NCI-H82 treated with DMSO at 0.1 percent for 48 hours (cell line): ENCODE measurements around the gene ZHX3.
"Not testable (repeated sequence)": the region's sequence is repeated elsewhere in the genome, so short reads cannot be mapped to it uniquely, and the experiment has no call there.

Experiments
- DNase-seq: peaks from one replicate; lab custom pipeline; 2025; ENCODE audit not compliant: unreplicated experiment; lab: John Stamatoyannopoulos, UW

The ZHX3 gene

DNA sequence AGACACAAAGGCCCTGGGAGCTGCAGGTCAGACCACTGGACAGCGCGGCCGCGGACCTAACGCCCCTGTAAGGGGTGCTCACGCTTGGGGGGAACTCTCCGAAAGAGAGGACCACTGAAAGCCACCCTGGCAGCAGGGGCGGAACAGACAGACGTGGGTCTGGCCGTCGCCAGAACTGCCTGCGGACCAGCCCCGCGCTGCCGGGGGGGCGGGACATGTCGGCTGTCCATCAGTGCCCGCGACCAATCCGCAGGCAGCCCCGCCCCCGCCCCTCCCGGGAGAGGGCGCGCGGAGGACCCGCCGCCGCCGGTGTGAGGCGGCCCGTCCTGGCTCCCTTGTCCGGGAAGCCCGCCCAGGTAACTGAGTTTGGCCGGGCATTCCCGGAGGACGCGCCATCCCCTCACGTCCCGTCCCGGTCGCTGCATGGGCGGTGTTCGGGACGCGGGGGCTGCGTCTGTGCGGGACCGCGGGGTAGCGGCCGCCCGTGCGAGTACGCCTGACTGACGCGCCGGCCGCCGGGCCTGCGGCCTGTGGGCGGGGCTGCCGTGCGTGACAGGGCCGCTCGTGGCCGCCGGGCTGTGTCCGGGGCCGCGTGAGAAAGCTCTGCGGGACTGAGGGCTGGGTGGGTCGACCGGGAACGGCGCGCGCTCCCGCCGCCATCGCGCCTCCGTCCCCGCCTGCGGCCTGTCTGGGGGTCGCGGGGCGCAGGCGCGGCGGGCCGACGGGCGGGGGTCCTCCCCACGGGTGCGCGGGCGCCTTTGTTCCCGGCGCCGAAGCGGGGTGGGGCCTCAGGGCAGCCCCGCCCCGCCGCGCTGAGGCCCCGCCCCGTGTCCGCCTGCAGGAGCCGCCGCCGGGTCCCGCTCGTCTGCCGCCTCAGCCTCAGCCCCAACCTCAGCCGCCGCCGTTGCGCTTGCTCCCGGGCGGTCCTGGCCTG is 180.6 kb downstream of the ZHX3 start, which contains the start of gene PLCG1:
TSS of gene PLCG1 (plus strand) at position 864 of the 934 bp plus-strand sequence. CDS start 99 bp downstream, outside the sequence.
- peak; percentile 60 for DNase-seq

DNA sequence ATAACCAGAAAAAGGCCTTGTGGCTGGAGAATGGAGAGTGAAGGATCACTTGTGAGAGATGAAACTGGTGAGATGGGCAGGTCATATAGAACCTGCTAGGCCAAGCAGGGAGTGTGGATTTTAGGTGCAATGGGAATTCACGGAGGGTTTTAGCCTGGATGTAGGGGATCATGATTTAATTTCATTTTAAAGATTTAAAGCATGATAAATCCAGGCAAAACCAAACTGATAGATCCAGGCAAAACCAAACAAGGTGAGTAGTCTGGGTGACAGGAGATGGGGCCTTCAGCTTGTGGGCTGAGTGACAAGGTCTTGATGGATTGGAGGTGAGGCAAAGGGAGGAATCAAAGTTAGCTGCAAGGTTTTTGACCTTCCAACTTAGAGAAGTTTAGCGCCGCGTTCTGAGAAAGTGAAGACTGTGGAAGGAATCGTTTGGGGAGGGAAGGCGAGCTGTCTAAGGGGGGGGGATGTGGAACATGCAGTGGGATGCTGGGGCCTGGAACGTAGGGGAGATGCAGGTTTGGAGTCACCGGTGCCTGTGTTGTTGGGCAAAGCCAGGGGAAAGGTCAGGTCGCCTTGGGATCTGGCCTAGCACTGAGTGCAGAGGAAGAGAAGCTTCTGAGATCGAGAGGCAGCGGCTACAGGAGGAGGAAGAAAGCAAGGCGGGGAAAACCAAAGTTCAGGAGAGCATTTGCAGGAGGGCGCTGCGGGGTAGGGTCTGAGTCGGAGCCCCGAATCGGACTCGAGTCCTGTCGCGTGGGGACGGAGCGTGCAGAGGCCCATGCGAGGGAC is 181.4 kb downstream of the ZHX3 start:
- DNase-seq: no peak

DNA sequence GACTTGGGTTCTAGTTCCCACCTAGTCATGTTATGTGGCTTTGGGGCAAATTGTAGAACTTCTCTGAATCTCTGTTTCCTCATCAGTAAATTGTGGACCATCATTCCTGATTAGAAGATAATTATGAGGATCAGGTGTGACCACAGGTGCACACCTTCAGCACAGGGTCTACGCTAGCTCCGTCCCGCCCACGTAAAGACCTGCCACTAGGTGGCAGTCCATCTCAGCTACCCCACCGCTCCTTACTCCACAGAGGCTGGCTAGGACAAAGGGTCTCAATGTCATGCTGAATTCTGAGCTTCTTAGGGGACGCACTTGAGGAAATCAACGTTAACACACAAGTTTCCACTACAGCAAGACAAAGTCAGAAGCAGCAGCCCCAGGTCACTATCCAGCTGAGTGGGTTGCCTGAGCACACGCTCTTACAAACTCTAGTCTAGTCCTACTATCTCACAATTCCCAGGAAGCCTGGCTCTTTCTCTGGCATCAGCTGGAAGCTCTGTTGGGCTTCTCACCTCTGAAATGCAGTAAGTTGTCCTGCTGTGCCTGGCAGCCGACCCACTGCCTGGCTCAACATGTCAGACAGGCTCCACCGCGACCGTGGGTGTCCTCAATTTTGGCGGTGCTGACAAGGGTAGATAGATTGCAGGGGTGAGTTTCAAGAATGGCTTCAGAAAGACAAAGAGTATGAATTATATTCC is 182.2 kb downstream of the ZHX3 start:
- DNase-seq: peak; percentile 27

DNA sequence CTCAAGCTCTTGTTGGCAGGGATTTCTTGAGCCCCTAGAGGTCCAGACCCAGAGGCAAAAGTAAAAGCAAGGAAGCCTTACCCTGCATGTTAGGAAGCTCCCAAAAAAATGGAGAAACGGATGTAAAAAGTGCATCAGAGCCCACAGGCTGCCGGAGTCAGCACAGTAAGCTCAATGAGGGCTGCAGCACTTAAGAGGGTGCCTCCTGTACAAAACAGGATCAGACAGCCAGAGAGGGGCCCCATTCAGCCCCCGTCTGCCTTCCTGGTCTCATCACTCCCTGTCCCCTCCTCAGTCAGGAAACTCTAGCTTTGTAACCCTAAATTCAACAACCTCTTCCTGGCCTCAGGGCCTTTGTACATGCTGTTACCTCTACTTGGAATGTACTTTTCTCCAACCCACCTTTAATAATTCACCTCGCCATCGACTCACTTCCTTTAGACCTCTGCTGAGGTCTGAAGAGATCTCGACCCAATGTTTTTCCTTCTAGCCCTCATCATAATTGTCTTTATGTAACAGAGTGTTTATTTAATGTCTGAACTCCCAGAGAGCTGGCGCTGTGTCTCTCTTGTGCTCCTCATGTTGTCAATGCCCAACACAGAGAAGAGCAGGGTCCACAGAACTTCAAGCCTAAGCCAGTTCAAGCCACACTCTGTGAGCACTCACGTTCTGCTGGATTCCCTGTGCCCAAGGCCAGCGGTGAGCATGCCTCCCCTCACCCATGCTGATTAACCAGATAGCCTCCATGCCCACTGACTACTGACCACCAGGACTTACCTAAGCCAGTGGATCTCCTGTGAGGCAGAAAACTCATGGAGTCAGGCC is 183.0 kb downstream of the ZHX3 start:
- DNase-seq: no peak

DNA sequence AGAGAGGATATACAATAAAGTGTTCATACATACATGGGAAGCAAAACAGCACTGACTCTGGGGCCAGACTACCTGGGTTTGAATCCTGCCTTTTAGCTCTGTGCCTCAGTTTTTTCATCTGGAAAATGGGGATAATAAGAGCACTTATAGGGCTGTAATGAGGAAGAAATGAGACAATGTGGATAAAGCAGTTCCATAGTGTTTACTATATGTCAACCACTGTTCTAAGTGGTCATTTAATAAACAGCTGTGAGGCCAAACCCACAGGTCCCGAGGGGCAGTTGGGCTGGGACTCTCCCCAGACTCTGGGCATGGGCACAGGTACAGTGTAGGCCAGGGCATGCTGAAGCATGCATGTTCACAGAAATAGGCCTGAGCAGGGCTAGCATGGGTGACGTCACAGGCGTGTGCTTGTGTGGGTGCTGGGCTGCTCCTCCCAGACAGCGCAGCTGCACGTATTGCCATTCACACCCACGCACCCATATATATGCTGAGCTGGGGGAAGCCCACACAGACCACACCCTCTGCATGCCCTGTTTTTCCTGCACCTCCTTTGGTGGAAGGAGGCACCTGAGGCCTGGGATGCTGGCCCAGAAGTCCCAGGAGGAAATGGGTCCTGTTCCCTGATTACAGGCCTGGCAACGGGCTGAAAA is 183.7 kb downstream of the ZHX3 start:
- no peak for DNase-seq

DNA sequence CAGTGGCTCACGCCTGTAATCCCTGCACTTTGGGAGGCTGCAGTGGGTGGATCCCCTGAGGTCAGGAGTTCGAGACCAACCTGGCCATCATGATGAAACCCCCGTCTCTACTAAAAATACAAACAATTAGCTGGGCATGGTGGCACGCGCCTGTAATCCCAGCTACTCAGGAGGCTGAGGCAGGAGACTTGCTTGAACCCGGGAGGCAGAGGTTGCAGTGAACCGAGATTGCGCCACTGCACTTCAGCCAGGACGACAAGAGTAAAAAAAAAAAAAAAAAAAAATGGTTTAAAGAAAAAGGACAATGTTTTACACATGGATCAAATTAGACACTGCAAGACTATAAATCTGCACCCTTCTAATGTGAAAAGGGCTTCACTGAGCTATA is 185.1 kb downstream of the ZHX3 start:
- not testable (repeated sequence) for DNase-seq

DNA sequence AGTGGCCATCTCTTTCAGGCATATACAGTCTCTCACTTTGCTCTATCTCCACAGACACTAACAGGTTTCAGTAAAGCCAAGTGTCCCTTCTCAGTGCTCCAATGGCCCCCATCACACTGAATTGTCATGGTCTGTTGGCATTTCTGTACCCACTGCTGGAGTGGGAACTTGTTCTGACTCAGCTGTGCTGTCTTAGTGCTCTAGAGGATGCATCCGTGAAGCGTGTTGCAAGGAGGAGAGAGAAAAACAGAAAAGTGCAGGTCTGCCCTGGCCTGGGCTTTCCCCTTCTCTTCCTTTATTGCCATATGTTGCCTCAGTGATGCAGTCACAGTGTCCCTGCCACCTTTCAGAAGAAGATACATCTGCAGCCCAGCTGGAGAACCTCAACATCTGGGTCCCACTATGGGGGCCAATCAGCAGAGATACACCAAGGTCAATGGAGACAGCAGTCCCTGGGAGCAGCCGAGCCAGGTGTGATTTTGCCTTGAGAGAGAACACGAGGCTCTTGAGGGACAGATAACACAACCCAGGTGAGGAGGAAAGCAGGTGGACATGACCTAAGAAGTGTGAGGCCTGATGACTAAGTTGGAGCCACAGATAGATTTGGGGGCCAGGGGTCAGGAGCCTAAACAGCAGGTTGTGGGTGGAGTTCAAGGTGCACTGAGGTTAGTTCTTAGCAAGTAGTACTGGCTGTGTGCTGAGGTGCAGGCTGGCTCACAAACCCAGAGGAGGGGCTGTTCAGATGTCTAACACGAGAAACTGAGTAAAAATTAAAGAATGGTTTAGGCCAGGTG is 185.7 kb downstream of the ZHX3 start:
- DNase-seq: no peak
